ENCODE measurements around the gene STMN3. TPM values are rescaled to one million over a fixed set of nuclear protein-coding genes. Genes with fewer than 3 reads are reported as not detected.

STMN3 gene
- total RNA-seq, 1 experiment from 2014 or later: 65.6 TPM

DNA sequence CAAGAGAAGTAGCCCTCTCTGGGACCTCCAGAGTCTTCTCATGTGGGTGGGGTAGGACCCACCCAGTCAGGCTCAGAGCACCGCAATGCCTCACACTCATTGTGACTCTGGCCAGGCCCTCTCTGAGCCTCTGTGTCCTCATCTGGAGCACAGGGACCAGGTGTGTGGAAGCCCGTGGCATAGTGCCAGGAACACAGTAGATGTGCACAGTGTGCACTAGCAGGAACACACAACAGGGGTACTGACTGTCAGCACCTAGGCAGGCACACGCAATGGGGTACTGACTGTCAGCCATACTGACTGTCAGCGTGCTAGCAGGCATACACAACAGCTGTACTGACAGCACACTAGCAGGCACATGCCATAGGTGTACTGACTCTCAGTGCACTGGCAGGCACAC is 2.0 kb upstream of the STMN3 start:
- Mint-ChIP-seq H3K27me3 (ENCODE audit: low read depth) (peaks cover 3% of the 10 kb centered on the region; the same call in 1 of the 2 replicates), H3K36me3 (no peaks in the 10 kb centered on the region; the same call in 1 of the 2 replicates), H3K27ac (no peak overlapping the region), H3K4me1 (peaks cover 27% of the 10 kb centered on the region), H3K9me3 (no peaks in the 10 kb centered on the region), H3K4me3 (no peak overlapping the region)
- CTCF ChIA-PET: no interaction called here
- TF ChIP-seq, protein P1, sequence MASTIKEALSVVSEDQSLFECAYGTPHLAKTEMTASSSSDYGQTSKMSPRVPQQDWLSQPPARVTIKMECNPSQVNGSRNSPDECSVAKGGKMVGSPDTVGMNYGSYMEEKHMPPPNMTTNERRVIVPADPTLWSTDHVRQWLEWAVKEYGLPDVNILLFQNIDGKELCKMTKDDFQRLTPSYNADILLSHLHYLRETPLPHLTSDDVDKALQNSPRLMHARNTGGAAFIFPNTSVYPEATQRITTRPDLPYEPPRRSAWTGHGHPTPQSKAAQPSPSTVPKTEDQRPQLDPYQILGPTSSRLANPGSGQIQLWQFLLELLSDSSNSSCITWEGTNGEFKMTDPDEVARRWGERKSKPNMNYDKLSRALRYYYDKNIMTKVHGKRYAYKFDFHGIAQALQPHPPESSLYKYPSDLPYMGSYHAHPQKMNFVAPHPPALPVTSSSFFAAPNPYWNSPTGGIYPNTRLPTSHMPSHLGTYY (CRISPR knock-in tag; IDR thresholded peaks at IDR 0.05): no peak
- TF ChIP-seq TEAD1 (CRISPR knock-in tag; IDR thresholded peaks at IDR 0.05) (no peak), CREB1 (CRISPR knock-in tag; IDR thresholded peaks at IDR 0.05) (no peak), ZNF219 (CRISPR knock-in tag; IDR thresholded peaks at IDR 0.05; ENCODE audit: borderline replicate concordance) (no peak), ZBTB43 (CRISPR knock-in tag; IDR thresholded peaks at IDR 0.05) (no peak), SP1 (CRISPR knock-in tag; conservative IDR thresholded peaks at IDR 0.05) (no peak), ZNF512 (CRISPR knock-in tag; IDR thresholded peaks at IDR 0.05; ENCODE audit: borderline replicate concordance) (no peak), ZNF121 (CRISPR knock-in tag; IDR thresholded peaks at IDR 0.05) (no peak)
- TF ChIP-seq, protein P2, sequence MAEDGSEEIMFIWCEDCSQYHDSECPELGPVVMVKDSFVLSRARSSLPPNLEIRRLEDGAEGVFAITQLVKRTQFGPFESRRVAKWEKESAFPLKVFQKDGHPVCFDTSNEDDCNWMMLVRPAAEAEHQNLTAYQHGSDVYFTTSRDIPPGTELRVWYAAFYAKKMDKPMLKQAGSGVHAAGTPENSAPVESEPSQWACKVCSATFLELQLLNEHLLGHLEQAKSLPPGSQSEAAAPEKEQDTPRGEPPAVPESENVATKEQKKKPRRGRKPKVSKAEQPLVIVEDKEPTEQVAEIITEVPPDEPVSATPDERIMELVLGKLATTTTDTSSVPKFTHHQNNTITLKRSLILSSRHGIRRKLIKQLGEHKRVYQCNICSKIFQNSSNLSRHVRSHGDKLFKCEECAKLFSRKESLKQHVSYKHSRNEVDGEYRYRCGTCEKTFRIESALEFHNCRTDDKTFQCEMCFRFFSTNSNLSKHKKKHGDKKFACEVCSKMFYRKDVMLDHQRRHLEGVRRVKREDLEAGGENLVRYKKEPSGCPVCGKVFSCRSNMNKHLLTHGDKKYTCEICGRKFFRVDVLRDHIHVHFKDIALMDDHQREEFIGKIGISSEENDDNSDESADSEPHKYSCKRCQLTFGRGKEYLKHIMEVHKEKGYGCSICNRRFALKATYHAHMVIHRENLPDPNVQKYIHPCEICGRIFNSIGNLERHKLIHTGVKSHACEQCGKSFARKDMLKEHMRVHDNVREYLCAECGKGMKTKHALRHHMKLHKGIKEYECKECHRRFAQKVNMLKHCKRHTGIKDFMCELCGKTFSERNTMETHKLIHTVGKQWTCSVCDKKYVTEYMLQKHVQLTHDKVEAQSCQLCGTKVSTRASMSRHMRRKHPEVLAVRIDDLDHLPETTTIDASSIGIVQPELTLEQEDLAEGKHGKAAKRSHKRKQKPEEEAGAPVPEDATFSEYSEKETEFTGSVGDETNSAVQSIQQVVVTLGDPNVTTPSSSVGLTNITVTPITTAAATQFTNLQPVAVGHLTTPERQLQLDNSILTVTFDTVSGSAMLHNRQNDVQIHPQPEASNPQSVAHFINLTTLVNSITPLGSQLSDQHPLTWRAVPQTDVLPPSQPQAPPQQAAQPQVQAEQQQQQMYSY (CRISPR knock-in tag; IDR thresholded peaks at IDR 0.05): no peak
- TF ChIP-seq, protein P3, sequence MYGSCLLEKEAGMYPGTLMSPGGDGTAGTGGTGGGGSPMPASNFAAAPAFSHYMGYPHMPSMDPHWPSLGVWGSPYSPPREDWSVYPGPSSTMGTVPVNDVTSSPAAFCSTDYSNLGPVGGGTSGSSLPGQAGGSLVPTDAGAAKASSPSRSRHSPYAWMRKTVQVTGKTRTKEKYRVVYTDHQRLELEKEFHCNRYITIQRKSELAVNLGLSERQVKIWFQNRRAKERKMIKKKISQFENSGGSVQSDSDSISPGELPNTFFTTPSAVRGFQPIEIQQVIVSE (CRISPR knock-in tag; IDR thresholded peaks at IDR 0.05; ENCODE audit: borderline replicate concordance): no peak
- TF ChIP-seq, protein P4, sequence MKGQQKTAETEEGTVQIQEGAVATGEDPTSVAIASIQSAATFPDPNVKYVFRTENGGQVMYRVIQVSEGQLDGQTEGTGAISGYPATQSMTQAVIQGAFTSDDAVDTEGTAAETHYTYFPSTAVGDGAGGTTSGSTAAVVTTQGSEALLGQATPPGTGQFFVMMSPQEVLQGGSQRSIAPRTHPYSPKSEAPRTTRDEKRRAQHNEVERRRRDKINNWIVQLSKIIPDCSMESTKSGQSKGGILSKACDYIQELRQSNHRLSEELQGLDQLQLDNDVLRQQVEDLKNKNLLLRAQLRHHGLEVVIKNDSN (CRISPR knock-in tag; IDR thresholded peaks at IDR 0.05): no peak
- no peak for ATAC-seq
- DNase-seq (ENCODE audit: low spot score): no peak
- POLR2A ChIA-PET: no interaction called here

GRCh38 chr20:63653974-63654668 is 897 bp upstream of the STMN3 start:
- H3K4me3 Mint-ChIP-seq: peak overlapping the region; percentile 80
- DNase-seq (ENCODE audit: low spot score): no peak
- H3K9me3 Mint-ChIP-seq: no peaks in the 10 kb centered on the region
- H3K27me3 Mint-ChIP-seq (ENCODE audit: low read depth): peaks cover 3% of the 10 kb centered on the region; the same call in 1 of the 2 replicates
- H3K27ac Mint-ChIP-seq: peak overlapping the region; percentile 92
- H3K4me1 Mint-ChIP-seq: peaks cover 23% of the 10 kb centered on the region
- H3K36me3 Mint-ChIP-seq: no peaks in the 10 kb centered on the region
- ATAC-seq: peak; percentile 3
- ChIA-PET POLR2A (interaction anchor here (1.2 to 3.1 kb wide), 4 partner anchors 12 to 211 kb away, joined by 3 to 23 read pairs (median 4); partner anchors contain the start of genes GMEB2, PPDPF and TPD52L2), CTCF (interaction anchor here (1.1 to 4.0 kb wide), 4 partner anchors 12 to 326 kb away, joined by 3 to 50 read pairs (median 8); partner anchors contain the start of gene PRPF6)
- TF ChIP-seq, protein P5, sequence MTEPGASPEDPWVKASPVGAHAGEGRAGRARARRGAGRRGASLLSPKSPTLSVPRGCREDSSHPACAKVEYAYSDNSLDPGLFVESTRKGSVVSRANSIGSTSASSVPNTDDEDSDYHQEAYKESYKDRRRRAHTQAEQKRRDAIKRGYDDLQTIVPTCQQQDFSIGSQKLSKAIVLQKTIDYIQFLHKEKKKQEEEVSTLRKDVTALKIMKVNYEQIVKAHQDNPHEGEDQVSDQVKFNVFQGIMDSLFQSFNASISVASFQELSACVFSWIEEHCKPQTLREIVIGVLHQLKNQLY (CRISPR knock-in tag; IDR thresholded peaks at IDR 0.05): no peak
- no peak for TF ChIP-seq ETV6 (CRISPR knock-in tag; IDR thresholded peaks at IDR 0.05)
- no peak for TF ChIP-seq RORB (CRISPR knock-in tag; IDR thresholded peaks at IDR 0.05)
- no peak for TF ChIP-seq AR (CRISPR knock-in tag; IDR thresholded peaks at IDR 0.05)

Data from WTC11 (cell line).